Measurements from ENCODE around the gene CACNA2D3. TPM values are rescaled to one million over a fixed set of nuclear protein-coding genes. Genes with fewer than 3 reads are reported as not detected.

CACNA2D3 gene
- total and polyA plus RNA-seq, 4 donors = 0.06 to 0.37 (median 0.08) TPM; not detected in 1

- Histone ChIP-seq H3K4me1 (ENCODE audit: control insufficient read depth in 4 of 4, insufficient read depth in 4 of 4, low read length in 3 of 4) (no peaks in the 10 kb centered on the region), H3K9me3 (ENCODE audit: control insufficient read depth in 4 of 4, low read length in 3 of 4) (peaks cover 0 to under 1% (median 0%) of the 10 kb centered on the region in 4 donors), H3K27ac (ENCODE audit: low read depth in 1 of 2, low read length in 2 of 2) (no peak overlapping the region), H3K9ac (ENCODE audit: low read depth in 1 of 2, low read length in 2 of 2) (no peak overlapping the region), H3K4me3 (ENCODE audit: low read depth in 1 of 3, low read length in 3 of 3) (no peak overlapping the region), H3K27me3 (ENCODE audit: control insufficient read depth in 4 of 4, insufficient read depth in 4 of 4, low read length in 3 of 4) (peaks cover 0 to 5% (median 0%) of the 10 kb centered on the region in 4 donors), H3K36me3 (ENCODE audit: control insufficient read depth in 4 of 4, insufficient read depth in 3 of 4, low read depth in 1 of 4, low read length in 3 of 4) (no peaks in the 10 kb centered on the region)
- no peak for DNase-seq (ENCODE audit: low spot score)
- TF ChIP-seq CTCF (IDR thresholded peaks at IDR 0.05; ENCODE audit: low read depth, low read length, missing input control) (no peak), RAD21 (IDR thresholded peaks at IDR 0.05) (no peak), EGR1 (IDR thresholded peaks at IDR 0.05; ENCODE audit: low read depth in 2 of 2) (no peak), REST (IDR thresholded peaks at IDR 0.05) (no peak), GABPA (IDR thresholded peaks at IDR 0.05 in 1 of 2, conservative IDR thresholded peaks at IDR 0.05 in 1 of 2) (no peak), SP1 (IDR thresholded peaks at IDR 0.05) (no peak)
- 52% methylated on average over 4 of the region's 4 CpGs for WGBS
Observed at GRCh38 chr3:54556630-54557029, 434.3 kb downstream of the CACNA2D3 start.

GRCh38 chr3:54557538-54558428 lies 435.4 kb downstream of the CACNA2D3 start:
- WGBS = 79% methylated on average over 12 of the region's 12 CpGs
- Histone ChIP-seq H3K4me1 (ENCODE audit: control insufficient read depth in 4 of 4, insufficient read depth in 4 of 4, low read length in 3 of 4) (no peaks in the 10 kb centered on the region), H3K9me3 (ENCODE audit: control insufficient read depth in 4 of 4, low read length in 3 of 4) (peaks cover 0 to 3% (median 0%) of the 10 kb centered on the region in 4 donors), H3K27me3 (ENCODE audit: control insufficient read depth in 4 of 4, insufficient read depth in 4 of 4, low read length in 3 of 4) (peaks cover 0 to 5% (median 0%) of the 10 kb centered on the region in 4 donors), H3K27ac (ENCODE audit: low read depth in 1 of 2, low read length in 2 of 2) (no peak overlapping the region), H3K9ac (ENCODE audit: low read depth in 1 of 2, low read length in 2 of 2) (no peak overlapping the region), H3K36me3 (ENCODE audit: control insufficient read depth in 4 of 4, insufficient read depth in 3 of 4, low read depth in 1 of 4, low read length in 3 of 4) (no peaks in the 10 kb centered on the region), H3K4me3 (ENCODE audit: low read depth in 1 of 3, low read length in 3 of 3) (no peak overlapping the region)
- no peak for DNase-seq (ENCODE audit: low spot score)
- TF ChIP-seq YY1 (IDR thresholded peaks at IDR 0.05) (no peak), EGR1 (IDR thresholded peaks at IDR 0.05; ENCODE audit: low read depth in 2 of 2) (no peak), TAF1 (conservative IDR thresholded peaks at IDR 0.05) (no peak), REST (IDR thresholded peaks at IDR 0.05) (no peak), CTCF (IDR thresholded peaks at IDR 0.05; ENCODE audit: low read depth, low read length, missing input control) (no peak), FOXA1 (IDR thresholded peaks at IDR 0.05) (no peak), FOXA2 (IDR thresholded peaks at IDR 0.05) (no peak), MAX (IDR thresholded peaks at IDR 0.05) (no peak), RAD21 (IDR thresholded peaks at IDR 0.05) (no peak), ZBTB33 (IDR thresholded peaks at IDR 0.05) (no peak), RXRA (IDR thresholded peaks at IDR 0.05) (no peak), SP1 (IDR thresholded peaks at IDR 0.05) (no peak), JUND (IDR thresholded peaks at IDR 0.05) (no peak), HNF4G (IDR thresholded peaks at IDR 0.05) (no peak), ATF3 (IDR thresholded peaks at IDR 0.05) (no peak)
